OCI-M1 (cell line): ENCODE results near the gene HNRNPD.
"Not testable (repeated sequence)": the region's sequence is repeated elsewhere in the genome, so short reads cannot be mapped to it uniquely, and the experiment has no call there.

Experiments used
- DNase-seq: peaks from one replicate; lab custom pipeline; 2025; lab: John Stamatoyannopoulos, UW

The HNRNPD gene

GRCh38 chr4:82373816-82374625 lies at the start of gene HNRNPD:
Gene HNRNPD (minus strand): TSS chr4:82373991. CDS start chr4:82373678, 313 bp downstream.
- DNase-seq, result peak; percentile 99

- no peak for DNase-seq
These were observed 48.8 kb upstream of the HNRNPD start for GRCh38 chr4:82422616-82423015.

GRCh38 chr4:82421796-82422560 lies 48.2 kb upstream of the HNRNPD start:
- peak; percentile 34 for DNase-seq

- peak; percentile 73 for DNase-seq
These were observed 45.7 kb upstream of the HNRNPD start for GRCh38 chr4:82419451-82419850.

GRCh38 chr4:82415922-82416365 lies 42.2 kb upstream of the HNRNPD start:
- DNase-seq, result no peak

- DNase-seq, result not testable (repeated sequence)
These were observed 41.3 kb upstream of the HNRNPD start for GRCh38 chr4:82415061-82415460.

GRCh38 chr4:82403725-82404124 lies 29.9 kb upstream of the HNRNPD start:
- no peak for DNase-seq

GRCh38 chr4:82402196-82402775 lies 28.5 kb upstream of the HNRNPD start:
- no peak for DNase-seq

GRCh38 chr4:82401600-82401999 lies 27.8 kb upstream of the HNRNPD start:
- DNase-seq, result no peak

GRCh38 chr4:82398263-82398662 lies 24.5 kb upstream of the HNRNPD start:
- DNase-seq, result no peak

GRCh38 chr4:82397527-82397926 lies 23.7 kb upstream of the HNRNPD start:
- no peak for DNase-seq

- no peak for DNase-seq
These were observed 21.1 kb upstream of the HNRNPD start for GRCh38 chr4:82394896-82395295.

- DNase-seq, result not testable (repeated sequence)
These were observed 16.3 kb upstream of the HNRNPD start for GRCh38 chr4:82390061-82390460.

GRCh38 chr4:82388405-82388804 lies 14.6 kb upstream of the HNRNPD start:
- DNase-seq, result no peak

- not testable (repeated sequence) for DNase-seq
These were observed 12.5 kb upstream of the HNRNPD start for GRCh38 chr4:82386312-82386711.

GRCh38 chr4:82382751-82383150 lies 9.0 kb upstream of the HNRNPD start:
- no peak for DNase-seq

GRCh38 chr4:82381661-82382296 lies 8.0 kb upstream of the HNRNPD start:
- no peak for DNase-seq

GRCh38 chr4:82381235-82381634 lies 7.4 kb upstream of the HNRNPD start:
- no peak for DNase-seq

GRCh38 chr4:82380831-82381230 lies 7.0 kb upstream of the HNRNPD start:
- no peak for DNase-seq

- DNase-seq, result no peak
These were observed 6.6 kb upstream of the HNRNPD start for GRCh38 chr4:82380344-82380743.

GRCh38 chr4:82376109-82376508 lies 2.3 kb upstream of the HNRNPD start:
- DNase-seq, result no peak

- no peak for DNase-seq
These were observed 340 bp downstream of the HNRNPD start for GRCh38 chr4:82373486-82373815.
